NCI-H146 treated with DMSO at 0.1 percent for 48 hours (cell line): Measurements from ENCODE around the gene RFTN1.

ENCODE experiments used
- DNase-seq: peaks from one replicate; lab custom pipeline; 2025; ENCODE audit not compliant: unreplicated experiment; lab: John Stamatoyannopoulos, UW

Gene RFTN1

DNA sequence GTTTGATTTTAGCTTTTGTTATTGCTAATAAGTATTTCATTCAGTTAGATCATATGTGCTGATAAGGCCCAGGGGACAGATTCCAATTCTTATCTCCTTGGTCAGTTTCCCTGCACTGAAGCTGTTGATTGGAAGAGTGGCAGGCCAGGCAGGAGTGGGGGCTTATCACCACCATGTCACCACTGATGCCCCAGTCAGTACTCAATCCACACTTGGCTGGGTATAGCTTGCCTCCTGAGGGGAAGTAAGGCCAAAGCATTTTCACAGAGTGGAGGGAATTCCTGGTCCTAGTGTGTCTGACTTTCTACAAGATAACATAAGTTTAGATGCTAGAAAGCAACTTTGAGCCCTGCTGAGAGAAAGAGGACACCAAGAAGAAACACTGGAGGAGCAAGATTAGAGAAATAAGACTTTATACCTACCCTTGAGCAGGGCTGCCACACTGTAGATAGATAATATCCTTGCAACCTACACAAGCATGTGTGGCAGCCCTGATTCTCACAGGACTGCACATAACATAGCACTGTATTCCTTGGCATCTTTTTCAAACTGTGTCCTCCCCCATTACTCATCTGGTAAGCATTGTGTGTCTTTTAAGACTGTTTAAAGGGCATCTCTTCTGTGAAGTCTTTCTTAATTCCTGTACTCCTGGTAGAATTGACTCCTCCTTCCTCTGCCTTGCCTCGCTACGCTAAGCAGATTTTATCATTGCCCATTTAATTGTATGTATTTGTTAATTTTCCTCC, 224.2 kb downstream of the RFTN1 start:
- no peak for DNase-seq

DNA sequence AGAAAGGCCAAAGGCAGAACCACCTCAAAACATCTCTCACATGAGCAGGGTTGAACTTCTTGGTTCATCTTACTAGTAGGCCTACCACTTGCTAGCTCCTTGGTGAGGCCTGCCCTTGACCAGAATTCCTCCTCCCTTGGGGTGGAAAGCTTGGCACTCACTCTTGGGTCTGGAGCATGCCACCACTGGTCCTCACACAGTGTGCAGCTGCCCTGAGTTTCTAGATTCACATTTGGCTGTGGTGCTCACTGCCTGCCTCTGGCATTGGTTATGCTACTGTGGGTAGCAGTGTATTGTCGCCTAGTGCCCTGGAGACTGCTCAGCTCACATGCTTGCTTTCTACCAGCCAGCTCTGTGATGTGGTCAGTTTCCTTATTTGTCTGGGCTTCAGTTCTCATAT, 224.8 kb downstream of the RFTN1 start:
- no peak for DNase-seq

DNA sequence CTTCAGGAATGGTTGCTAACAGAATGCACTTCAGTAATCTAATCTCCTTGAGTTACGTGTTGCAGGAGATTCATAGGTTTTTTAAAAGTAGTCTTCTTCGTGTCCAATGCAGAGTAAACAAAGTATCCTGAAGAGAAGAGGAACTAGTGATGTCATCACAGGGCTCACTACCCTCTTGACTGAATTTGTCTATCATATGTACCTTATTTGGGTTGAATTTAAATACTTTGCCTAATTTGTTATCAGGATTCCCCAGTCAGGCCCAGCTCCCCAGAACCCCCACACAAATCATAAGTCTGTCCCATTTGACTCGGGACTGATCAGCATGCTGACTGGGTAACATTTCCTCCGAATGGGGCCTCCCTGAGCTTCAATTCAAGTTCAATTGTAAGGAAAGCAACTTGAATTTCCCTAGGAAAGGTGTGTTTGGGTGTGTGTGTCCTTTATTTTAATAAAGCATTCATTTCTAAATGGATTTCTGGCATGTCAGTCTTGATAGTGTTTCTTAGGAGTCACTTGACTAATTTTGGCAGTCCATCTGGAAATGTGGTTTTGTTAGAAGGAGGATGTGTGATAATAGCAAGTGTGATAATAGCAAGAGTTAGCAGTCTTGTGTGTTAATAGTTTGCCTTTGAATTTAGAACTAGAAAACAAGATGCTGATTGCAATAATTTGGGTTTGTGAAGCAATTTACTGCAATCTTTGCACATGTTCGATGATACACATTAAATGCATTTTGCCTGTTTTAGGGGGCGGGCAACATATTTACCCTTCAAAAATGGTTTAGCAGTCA, 226.6 kb downstream of the RFTN1 start:
- no peak for DNase-seq

DNA sequence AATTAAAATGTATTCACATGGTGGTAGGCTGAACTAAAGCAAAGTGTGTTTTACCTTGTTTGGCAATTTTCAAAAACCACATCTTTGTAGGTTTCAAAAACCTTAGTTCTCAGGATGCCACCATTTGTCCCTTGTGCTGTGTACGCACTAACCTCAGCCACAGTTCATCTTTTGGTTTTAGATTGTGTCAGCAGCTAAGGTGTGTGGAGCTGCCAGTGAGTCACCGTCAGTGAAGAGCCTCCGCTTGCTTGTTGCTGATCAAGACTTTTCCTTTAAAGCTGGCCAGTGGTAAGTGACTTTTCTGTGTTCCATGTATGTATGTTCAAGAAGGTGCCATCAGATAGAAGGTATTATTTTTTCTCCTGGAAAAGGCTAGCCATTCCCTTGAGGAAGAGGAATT, 227.3 kb downstream of the RFTN1 start:
- no peak for DNase-seq

DNA sequence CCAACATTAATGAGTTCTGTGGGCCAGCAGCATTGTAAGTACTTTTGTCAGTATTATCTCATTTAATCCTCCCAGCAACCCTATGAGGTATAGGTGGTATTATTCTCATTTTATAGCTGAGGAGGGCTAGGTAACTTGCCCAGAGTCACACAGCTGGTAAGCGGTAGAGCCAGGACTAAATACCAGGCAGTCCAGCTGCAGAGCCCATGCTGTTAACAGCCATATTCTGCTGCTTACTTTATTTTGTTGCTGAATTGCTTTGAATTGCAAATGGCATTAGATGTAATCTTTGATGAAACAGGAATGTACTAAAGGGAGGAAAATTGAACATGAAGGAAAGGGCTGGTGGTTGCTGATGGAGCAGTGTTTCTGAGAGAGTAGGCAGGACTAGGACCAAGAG, 228.9 kb downstream of the RFTN1 start:
- DNase-seq = no peak

DNA sequence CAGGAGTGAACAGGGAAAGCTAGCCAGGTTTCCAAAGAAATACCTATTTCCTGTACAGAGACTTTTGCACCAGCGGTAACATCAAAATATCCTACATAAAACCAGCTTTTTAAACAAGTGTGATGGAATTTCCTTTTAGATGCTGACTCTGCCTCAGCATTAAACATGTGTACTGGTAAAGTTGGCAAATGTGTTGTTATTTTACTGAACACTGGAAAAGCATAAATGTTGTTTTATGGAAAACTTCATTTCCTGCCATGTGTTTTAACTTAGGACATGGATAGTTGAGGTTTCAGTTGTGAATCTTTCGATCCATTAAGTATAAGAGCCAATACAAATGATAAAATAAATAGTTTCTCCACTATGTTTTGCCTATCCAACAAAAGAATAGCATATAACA, 232.8 kb downstream of the RFTN1 start:
- no peak for DNase-seq

DNA sequence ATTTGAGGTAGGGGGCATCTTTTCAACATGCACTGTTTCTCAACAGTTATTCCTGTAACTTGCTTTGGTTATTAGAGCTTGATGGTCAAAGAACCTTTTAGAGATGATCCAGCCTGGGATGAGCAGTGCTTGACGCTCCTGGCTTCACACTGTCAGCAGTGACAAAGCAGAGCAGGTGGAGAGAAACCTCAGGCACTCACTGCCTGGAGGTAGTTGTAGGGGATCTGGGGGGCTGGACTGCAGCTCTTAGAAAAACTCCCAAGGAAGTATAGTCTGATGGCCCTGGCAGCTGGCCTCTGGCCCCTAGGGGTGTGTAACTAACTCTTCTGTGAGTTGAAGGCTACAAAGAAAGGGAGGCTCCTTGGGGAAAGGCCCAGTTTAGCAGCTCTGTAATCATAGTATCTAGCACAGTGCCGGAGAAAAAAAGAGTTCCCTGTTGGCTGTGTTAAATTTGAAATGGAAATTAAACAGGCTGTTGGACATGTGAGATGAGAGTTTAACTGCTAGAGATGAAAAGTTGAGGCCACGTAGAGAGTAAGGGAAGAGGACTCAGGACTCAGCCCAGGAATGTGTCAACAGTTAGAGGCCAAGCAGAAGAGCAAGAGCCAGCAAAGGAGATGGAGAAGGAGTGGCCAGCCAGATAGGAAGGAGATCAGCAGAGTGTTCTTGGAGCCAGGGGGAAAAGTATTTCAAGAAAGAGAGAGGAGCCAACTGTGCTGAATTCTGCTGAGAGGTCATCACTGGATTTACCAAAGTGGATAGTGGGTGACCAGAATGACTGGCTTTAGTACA, 234.3 kb downstream of the RFTN1 start:
- DNase-seq = no peak

DNA sequence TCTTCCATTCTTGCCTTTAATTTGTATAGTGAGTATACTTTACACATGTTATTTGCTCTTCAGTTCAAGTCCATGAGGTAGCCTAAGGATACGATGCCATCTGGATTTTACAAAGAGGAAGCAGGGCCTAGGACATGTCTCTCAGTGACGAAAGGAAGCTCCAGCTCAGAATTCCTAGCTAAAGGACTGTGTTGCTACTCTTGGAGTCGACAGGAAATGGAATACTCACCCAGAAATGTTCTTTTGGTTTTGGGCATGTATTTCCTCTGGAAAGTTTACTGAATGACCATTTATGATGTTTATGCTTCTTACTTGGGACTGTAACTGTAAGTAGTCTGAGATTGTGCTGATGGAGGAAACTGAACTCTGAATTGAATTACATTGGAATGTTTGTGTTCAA, 236.0 kb downstream of the RFTN1 start:
- no peak for DNase-seq

DNA sequence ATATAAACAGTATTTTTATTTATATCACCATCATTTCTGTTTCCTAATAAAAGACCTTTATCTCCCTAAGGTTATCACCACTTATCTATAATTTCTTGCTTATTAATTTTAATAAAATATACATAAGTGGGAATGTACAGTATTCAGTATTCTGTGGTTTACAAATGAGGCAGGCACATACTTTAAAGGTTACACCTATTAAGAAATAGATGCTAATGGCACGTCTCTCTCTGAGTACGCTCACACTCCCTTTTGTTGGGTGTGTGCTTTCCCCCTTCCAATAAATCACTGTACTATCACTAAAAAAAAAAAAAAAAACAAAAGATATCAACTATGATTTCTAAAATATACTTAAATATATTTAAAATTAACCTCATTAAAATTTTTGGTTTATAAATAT, 239.6 kb downstream of the RFTN1 start:
- no peak for DNase-seq

DNA sequence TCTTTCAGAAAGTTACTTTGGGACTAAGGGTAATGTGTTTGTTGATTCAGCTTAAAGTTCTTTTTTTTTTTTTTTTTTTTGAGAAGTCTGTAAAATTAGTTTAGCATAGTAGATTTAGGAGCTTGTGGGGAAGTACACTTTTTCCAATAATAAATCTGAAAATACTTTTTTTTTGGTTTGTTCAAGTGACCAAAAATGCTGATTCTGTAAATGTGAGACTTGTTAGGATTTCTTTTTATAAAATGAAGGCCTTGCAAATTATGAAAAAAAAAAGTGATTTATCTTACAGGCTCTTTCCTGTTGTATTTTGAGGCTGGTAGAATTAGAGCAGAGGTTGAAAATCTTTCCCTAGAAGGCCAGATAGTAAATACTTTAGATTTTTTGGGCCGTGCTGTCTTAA, 240.9 kb downstream of the RFTN1 start:
- no peak for DNase-seq

DNA sequence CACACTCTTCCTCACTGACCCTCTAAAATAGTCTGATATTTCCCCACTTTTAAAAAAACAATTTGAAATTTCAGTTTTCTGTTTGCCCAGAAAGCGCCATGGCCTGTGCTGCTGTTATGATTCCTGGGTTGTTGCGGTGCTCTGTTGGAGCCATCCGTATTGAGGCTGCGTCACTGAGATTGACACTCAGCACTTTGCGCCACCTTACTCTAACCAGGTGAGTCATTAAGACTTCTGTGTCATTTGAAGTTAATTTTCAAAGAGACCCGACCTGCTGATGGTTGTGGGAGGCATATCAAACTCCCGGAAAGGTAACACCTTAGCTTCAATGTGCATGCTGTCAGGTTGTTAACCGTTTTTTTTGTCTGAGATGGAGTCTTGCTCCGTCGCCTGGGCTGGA, 242.6 kb downstream of the RFTN1 start:
- DNase-seq = no peak

DNA sequence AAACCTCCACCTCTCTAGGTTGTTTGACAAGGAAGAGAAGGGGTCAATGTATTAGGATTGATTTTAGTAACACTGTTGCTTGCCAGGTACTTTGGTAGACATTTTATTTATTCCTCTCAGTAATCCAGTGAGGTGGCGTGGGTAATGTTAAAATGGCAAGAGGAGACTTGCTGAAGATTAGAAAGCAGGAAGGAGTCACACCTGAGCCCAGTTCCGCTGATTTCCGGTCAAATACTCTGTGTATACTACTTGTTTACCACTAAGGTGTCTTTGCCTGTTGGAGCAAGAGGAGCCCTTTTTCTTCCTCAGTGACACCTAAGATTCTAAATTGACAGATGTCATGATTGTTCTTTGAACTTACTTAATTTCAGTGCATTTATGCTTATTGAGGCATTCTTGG, 246.8 kb downstream of the RFTN1 start:
- no peak for DNase-seq
